H9 (cell line): ENCODE data around the gene GPR25. TPM values are rescaled to one million over a fixed set of nuclear protein-coding genes. Genes with fewer than 3 reads are reported as not detected.

ENCODE experiments used
- DNase-seq: peaks from one replicate; pipeline ENCODE4 v3.0.0-alpha.2; 2017
- H2AFZ ChIP-seq: one replicate; pipeline ENCODE4 v1.6.1; 2013; ENCODE audit warnings: mild to moderate bottlenecking, low read length, control low read depth, moderate library complexity
- H2AK5ac ChIP-seq: 2 replicates; pipeline ENCODE4 v1.6.1; 2013; ENCODE audit warnings: low read length, control low read depth, mixed read lengths; ENCODE audit not compliant: insufficient read length
- H2BK120ac ChIP-seq: one replicate; pipeline ENCODE4 v1.6.1; 2013; ENCODE audit warnings: low read depth, mild to moderate bottlenecking, low read length, control low read depth, inconsistent platforms; ENCODE audit not compliant: poor library complexity, severe bottlenecking
- H2BK12ac ChIP-seq: 2 replicates; pipeline ENCODE4 v1.6.1; 2013; ENCODE audit warnings: low read length, control low read depth, mixed read lengths, low read depth; ENCODE audit not compliant: insufficient read length
- H2BK15ac ChIP-seq: 2 replicates; pipeline ENCODE4 v1.6.1; 2013; ENCODE audit warnings: low read depth, low read length, control low read depth
- H2BK20ac ChIP-seq: one replicate; pipeline ENCODE4 v1.6.1; 2013; ENCODE audit warnings: low read depth, mild to moderate bottlenecking, low read length, control low read depth, inconsistent platforms; ENCODE audit not compliant: poor library complexity, severe bottlenecking
- H2BK5ac ChIP-seq: 2 replicates; pipeline ENCODE4 v1.6.1; 2013; ENCODE audit warnings: low read length, control low read depth, mixed read lengths; ENCODE audit not compliant: insufficient read length
- H3K14ac ChIP-seq: 2 replicates; pipeline ENCODE4 v1.6.1; 2013; ENCODE audit warnings: low read length, control low read depth; ENCODE audit not compliant: insufficient read depth
- H3K18ac ChIP-seq: 2 replicates; pipeline ENCODE4 v1.6.1; 2013; ENCODE audit warnings: low read depth, mild to moderate bottlenecking, mixed read lengths, low read length, control low read depth; ENCODE audit not compliant: insufficient read length
- H3K23ac ChIP-seq: 2 replicates; pipeline ENCODE4 v1.6.1; 2013; ENCODE audit warnings: low read length, control low read depth, mixed read lengths, low read depth; ENCODE audit not compliant: insufficient read length
- H3K23me2 ChIP-seq: 2 replicates; pipeline ENCODE4 v1.6.1; 2013; ENCODE audit warnings: low read depth, mild to moderate bottlenecking, mixed read lengths, low read length, control low read depth; ENCODE audit not compliant: insufficient read length, poor library complexity, severe bottlenecking
- H3K27ac ChIP-seq: 2 replicates; pipeline ENCODE4 v1.5.1; 2013; ENCODE audit warnings: low read length, control low read depth, mixed read lengths, low read depth; ENCODE audit not compliant: insufficient read length
- H3K27me3 ChIP-seq: 2 replicates; pipeline ENCODE4 v1.6.1; 2013; ENCODE audit warnings: low read length, control low read depth, inconsistent platforms; ENCODE audit not compliant: insufficient read depth
- H3K4ac ChIP-seq: 2 replicates; pipeline ENCODE4 v1.6.1; 2013; ENCODE audit warnings: low read depth, mild to moderate bottlenecking, control low read depth, inconsistent platforms, low read length, moderate library complexity
- H3K4me1 ChIP-seq: 2 replicates; pipeline ENCODE4 v1.6.1; 2013; ENCODE audit warnings: low read length, control low read depth, inconsistent platforms; ENCODE audit not compliant: insufficient read depth
- H3K4me2 ChIP-seq: 2 replicates; pipeline ENCODE4 v1.6.1; 2013; ENCODE audit warnings: low read length, control low read depth, mixed read lengths; ENCODE audit not compliant: insufficient read length, insufficient read depth
- H3K56ac ChIP-seq: 2 replicates; pipeline ENCODE4 v1.6.1; 2013; ENCODE audit warnings: low read depth, mild to moderate bottlenecking, mixed read lengths, low read length, control low read depth; ENCODE audit not compliant: insufficient read length
- H3K79me1 ChIP-seq: 2 replicates; pipeline ENCODE4 v1.6.1; 2013; ENCODE audit warnings: low read depth, mild to moderate bottlenecking, moderate library complexity, low read length, control low read depth, inconsistent platforms; ENCODE audit not compliant: insufficient read depth, poor library complexity, severe bottlenecking
- H3K79me2 ChIP-seq: 2 replicates; pipeline ENCODE4 v1.6.1; 2013; ENCODE audit warnings: low read length, control low read depth, inconsistent platforms; ENCODE audit not compliant: insufficient read depth
- H3K9ac ChIP-seq: 2 replicates; pipeline ENCODE4 v1.6.1; 2013; ENCODE audit warnings: low read length, control low read depth, mixed read lengths; ENCODE audit not compliant: insufficient read length; ENCODE audit errors: extremely low read depth
- H3K9me3 ChIP-seq: one replicate; pipeline ENCODE4 v1.6.1; 2013; ENCODE audit warnings: low read depth, low read length, inconsistent platforms; ENCODE audit not compliant: control insufficient read depth
- H3T11ph ChIP-seq: one replicate; pipeline ENCODE4 v1.6.1; 2013; ENCODE audit warnings: mild to moderate bottlenecking, low read length, control low read depth, inconsistent platforms
- H4K20me1 ChIP-seq: one replicate; pipeline ENCODE4 v1.6.1; 2013; ENCODE audit not compliant: control insufficient read depth, insufficient read length, insufficient read depth
- H4K5ac ChIP-seq: 2 replicates; pipeline ENCODE4 v1.6.1; 2013; ENCODE audit warnings: low read depth, mild to moderate bottlenecking, mixed read lengths, low read length, control low read depth; ENCODE audit not compliant: insufficient read length
- H4K8ac ChIP-seq: replicated peaks from 2 replicates; pipeline ENCODE4 v1.6.1; 2013; ENCODE audit warnings: low read length, control low read depth, mixed read lengths, low read depth; ENCODE audit not compliant: insufficient read length
- H4K91ac ChIP-seq: 2 replicates; pipeline ENCODE4 v1.6.1; 2013; ENCODE audit warnings: low read depth, mild to moderate bottlenecking, moderate library complexity, mixed read lengths, low read length, control low read depth; ENCODE audit not compliant: insufficient read length
- H3K27ac Mint-ChIP-seq, 3 experiments: 2 replicates in 2 of 3; 3 replicates in 1 of 3; pipeline ENCODE4 v1.8.0; 2020 to 2021; ENCODE audit warnings: mixed read lengths in 3 of 3, mild to moderate bottlenecking in 1 of 3, moderate library complexity in 1 of 3
- H3K27me3 Mint-ChIP-seq: 2 replicates; pipeline ENCODE4 v1.8.0; 2021; ENCODE audit warnings: low read depth, mild to moderate bottlenecking, moderate library complexity, mixed read lengths
- H3K36me3 Mint-ChIP-seq, 3 experiments: 2 replicates in 2 of 3; 3 replicates in 1 of 3; pipeline ENCODE4 v1.8.0; 2020 to 2021; ENCODE audit warnings: low read depth in 3 of 3, mixed read lengths in 3 of 3; ENCODE audit not compliant: insufficient read depth in 1 of 3
- H3K4me1 Mint-ChIP-seq, 2 experiments: 2 replicates each; pipeline ENCODE4 v1.8.0; 2020; ENCODE audit warnings: mixed read lengths in 2 of 2
- H3K4me3 Mint-ChIP-seq, 2 experiments: 2 replicates in 1 of 2; 3 replicates in 1 of 2; pipeline ENCODE4 v1.8.0; 2020 to 2021; ENCODE audit warnings: mild to moderate bottlenecking in 2 of 2, mixed read lengths in 2 of 2, moderate library complexity in 1 of 2
- H3K9me3 Mint-ChIP-seq, 2 experiments: 2 replicates in 1 of 2; 3 replicates in 1 of 2; pipeline ENCODE4 v1.8.0; 2020; ENCODE audit warnings: mild to moderate bottlenecking in 2 of 2, mixed read lengths in 2 of 2, moderate library complexity in 1 of 2
- WGBS: extraction: QIAGEN DNeasy Blood & Tissue Kit; methylation state at CpG from one replicate; pipeline ENCODE4 v1.1.7; 2013; ENCODE audit warnings: missing lambda C conversion rate, low lambda C conversion rate, mixed read lengths; ENCODE audit not compliant: insufficient read length; ENCODE audit errors: extremely low coverage; 5-methylcytosine and 5-hydroxymethylcytosine counted together
- total RNA-seq: library from RNA; stranded (reverse); gene quantifications from 2 replicates; pipeline ENCODE4 v1.2.1, GENCODE V29; 2021
- TF ChIP-seq, protein P1 (sequence below): fragments of 200-600 bp; sonication (generic); conservative IDR thresholded peaks from 3 replicates; pipeline ENCODE4 v1.8.0; 2021; ENCODE audit warnings: antibody characterized with exemption, mild to moderate bottlenecking

The GPR25 gene
- total RNA-seq, 1 experiment from 2014 or later: not detected

DNA sequence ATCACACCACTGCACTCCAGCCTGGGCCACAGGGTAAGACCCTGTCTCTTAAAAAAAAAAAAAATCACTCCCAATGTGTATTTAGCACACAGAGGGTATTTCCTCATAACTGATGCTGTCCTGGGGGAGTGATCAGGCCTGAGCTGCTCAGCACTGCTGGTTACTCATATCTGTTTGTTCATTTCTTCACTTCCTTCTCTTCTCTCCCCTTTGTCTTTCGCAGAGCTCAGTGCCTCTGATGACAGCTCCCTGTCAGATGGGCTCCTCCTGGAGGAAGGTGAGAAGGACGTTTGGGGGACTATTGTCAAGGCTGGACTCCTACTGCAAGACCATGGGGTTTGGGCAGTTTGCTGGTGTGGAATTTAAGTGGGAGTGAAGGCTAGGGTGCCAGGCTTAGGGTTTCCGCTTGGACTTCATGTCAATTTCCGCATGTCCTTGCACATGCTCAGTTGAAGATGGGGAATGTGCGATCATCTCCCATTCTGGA lies 34.9 kb downstream of the GPR25 start:
- no peak overlapping the region for H3K9ac ChIP-seq
- no peak overlapping the region for H3K23ac ChIP-seq
- H2AK5ac ChIP-seq: no peak overlapping the region
- no peak overlapping the region for H4K5ac ChIP-seq
- no peaks in the 10 kb centered on the region for H3K9me3 ChIP-seq
- TF ChIP-seq, protein P1, sequence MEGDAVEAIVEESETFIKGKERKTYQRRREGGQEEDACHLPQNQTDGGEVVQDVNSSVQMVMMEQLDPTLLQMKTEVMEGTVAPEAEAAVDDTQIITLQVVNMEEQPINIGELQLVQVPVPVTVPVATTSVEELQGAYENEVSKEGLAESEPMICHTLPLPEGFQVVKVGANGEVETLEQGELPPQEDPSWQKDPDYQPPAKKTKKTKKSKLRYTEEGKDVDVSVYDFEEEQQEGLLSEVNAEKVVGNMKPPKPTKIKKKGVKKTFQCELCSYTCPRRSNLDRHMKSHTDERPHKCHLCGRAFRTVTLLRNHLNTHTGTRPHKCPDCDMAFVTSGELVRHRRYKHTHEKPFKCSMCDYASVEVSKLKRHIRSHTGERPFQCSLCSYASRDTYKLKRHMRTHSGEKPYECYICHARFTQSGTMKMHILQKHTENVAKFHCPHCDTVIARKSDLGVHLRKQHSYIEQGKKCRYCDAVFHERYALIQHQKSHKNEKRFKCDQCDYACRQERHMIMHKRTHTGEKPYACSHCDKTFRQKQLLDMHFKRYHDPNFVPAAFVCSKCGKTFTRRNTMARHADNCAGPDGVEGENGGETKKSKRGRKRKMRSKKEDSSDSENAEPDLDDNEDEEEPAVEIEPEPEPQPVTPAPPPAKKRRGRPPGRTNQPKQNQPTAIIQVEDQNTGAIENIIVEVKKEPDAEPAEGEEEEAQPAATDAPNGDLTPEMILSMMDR: no peak
- no peak for DNase-seq
- H2BK5ac ChIP-seq: no peak overlapping the region
- no peak overlapping the region for H3T11ph ChIP-seq
- H4K20me1 ChIP-seq: no peaks in the 10 kb centered on the region
- H3K27me3 Mint-ChIP-seq: no peaks in the 10 kb centered on the region
- no peak overlapping the region for H2BK120ac ChIP-seq
- no peak overlapping the region for H4K8ac ChIP-seq
- H2BK20ac ChIP-seq: no peak overlapping the region
- no peaks in the 10 kb centered on the region for H3K23me2 ChIP-seq
- H3K27me3 ChIP-seq: no peaks in the 10 kb centered on the region
- H3K27ac Mint-ChIP-seq: peak overlapping the region in 1 of 3 experiments; percentile 51; a peak in 1 of 7 replicates
- no peak overlapping the region for H2BK12ac ChIP-seq
- H3K4me1 Mint-ChIP-seq: no peaks in the 10 kb centered on the region
- H3K9me3 Mint-ChIP-seq: no peaks in the 10 kb centered on the region
- H3K27ac ChIP-seq: no peak overlapping the region
- no CpG with 5 or more reads among the region's 5 CpGs for WGBS
- H4K91ac ChIP-seq: no peak overlapping the region
- no peak overlapping the region for H2BK15ac ChIP-seq
- no peak overlapping the region for H3K56ac ChIP-seq
- no peak overlapping the region for H3K4ac ChIP-seq
- no peaks in the 10 kb centered on the region for H3K79me1 ChIP-seq
- H3K18ac ChIP-seq: no peak overlapping the region
- H3K4me2 ChIP-seq: no peak overlapping the region
- H2AFZ ChIP-seq: no peak overlapping the region
- peaks cover 30 to 66% (median 52%) of the 10 kb centered on the region in 3 experiments; a peak in 6 of 7 replicates for H3K36me3 Mint-ChIP-seq
- H3K14ac ChIP-seq: no peak overlapping the region
- H3K4me3 Mint-ChIP-seq: no peak overlapping the region
- no peaks in the 10 kb centered on the region for H3K79me2 ChIP-seq
- no peaks in the 10 kb centered on the region for H3K4me1 ChIP-seq
